ENCODE measurements around the gene NMRK1. TPM values are rescaled to one million over a fixed set of nuclear protein-coding genes. Genes with fewer than 3 reads are reported as not detected.

Gene NMRK1
- total RNA-seq, 1 donor from 2014 or later: 32.9 TPM

- DNase-seq (ENCODE audit: low spot score): no peak
Observed at GRCh38 chr9:75063556-75064305, 24.2 kb downstream of the NMRK1 start.

- no peak for DNase-seq (ENCODE audit: low spot score)
Observed at GRCh38 chr9:75061169-75061568, 26.8 kb downstream of the NMRK1 start.

GRCh38 chr9:75054368-75055001, 33.5 kb downstream of the NMRK1 start:
- DNase-seq (ENCODE audit: low spot score): no peak

GRCh38 chr9:75053869-75054268, 34.1 kb downstream of the NMRK1 start:
- no peak for DNase-seq (ENCODE audit: low spot score)

- no peak for DNase-seq (ENCODE audit: low spot score)
Observed at GRCh38 chr9:75051285-75051684, 36.7 kb downstream of the NMRK1 start.

GRCh38 chr9:75047506-75047905, 40.4 kb downstream of the NMRK1 start:
- no peak for DNase-seq (ENCODE audit: low spot score)

- DNase-seq (ENCODE audit: low spot score): no peak
Observed at GRCh38 chr9:75046725-75047345, 41.1 kb downstream of the NMRK1 start.

GRCh38 chr9:75041041-75041440, 46.9 kb downstream of the NMRK1 start:
- no peak for DNase-seq (ENCODE audit: low spot score)

GRCh38 chr9:75039801-75040200, 48.2 kb downstream of the NMRK1 start:
- DNase-seq (ENCODE audit: low spot score): no peak

- DNase-seq (ENCODE audit: low spot score): no peak
Observed at GRCh38 chr9:75039009-75039408, 48.9 kb downstream of the NMRK1 start.

- DNase-seq (ENCODE audit: low spot score): no peak
Observed at GRCh38 chr9:75036793-75037192, 51.2 kb downstream of the NMRK1 start.

GRCh38 chr9:75033791-75034473, 54.0 kb downstream of the NMRK1 start:
- DNase-seq (ENCODE audit: low spot score): no peak

GRCh38 chr9:75027187-75028107, 60.5 kb downstream of the NMRK1 start:
- DNase-seq (ENCODE audit: low spot score): peak; percentile 50

GRCh38 chr9:75023846-75024245, 64.1 kb downstream of the NMRK1 start:
- DNase-seq (ENCODE audit: low spot score): no peak

- no peak for DNase-seq (ENCODE audit: low spot score)
Observed at GRCh38 chr9:75019654-75020053, 68.3 kb downstream of the NMRK1 start.

- DNase-seq (ENCODE audit: low spot score): no peak
Observed at GRCh38 chr9:75019022-75019421, 68.9 kb downstream of the NMRK1 start.

GRCh38 chr9:75017378-75017777, 70.6 kb downstream of the NMRK1 start:
- DNase-seq (ENCODE audit: low spot score): no peak

GRCh38 chr9:75013735-75014134, 74.2 kb downstream of the NMRK1 start:
- no peak for DNase-seq (ENCODE audit: low spot score)

Data from mucosa of gallbladder (tissue), 1 donor.